ENCODE measurements around the gene FOXP1. TPM values are rescaled to one million over a fixed set of nuclear protein-coding genes. Genes with fewer than 3 reads are reported as not detected.

The FOXP1 gene
- total and polyA plus RNA-seq, 8 donors = 13.4 to 74.1 (median 44.1) TPM

GRCh38 chr3:71564361-71564760 is 19.2 kb downstream of the FOXP1 start:
- ATAC-seq = peak; percentile 88 to 91 (median 88)
- H3K4me1 ChIP-seq = peaks cover 0 to 15% (median 10%) of the 10 kb centered on the region in 3 donors
- no peaks in the 10 kb centered on the region for H3K27me3 ChIP-seq
- FAIRE-seq = no peak
- peak overlapping the region; percentile 3 to 19 (median 16) for H3K27ac ChIP-seq
- no peaks in the 10 kb centered on the region for H3K9me3 ChIP-seq
- H3K36me3 ChIP-seq = no peaks in the 10 kb centered on the region
- no peak overlapping the region for H3K4me3 ChIP-seq
- TF ChIP-seq CTCF (IDR thresholded peaks at IDR 0.05) = no peak
- intact Hi-C loops (cut with DNase I) = no loop called here
- 42 to 45% methylated on average over 6 of the region's 6 CpGs for WGBS, 2 donors
- DNase-seq = peak in 4 of 6 donors; percentile 39 to 78 (median 60)

- intact Hi-C loops (cut with DNase I) = no loop called here
- 16 to 20% methylated on average over 3 of the region's 3 CpGs for WGBS, 2 donors
- Histone ChIP-seq H3K4me3 (no peak overlapping the region), H3K27ac (peak overlapping the region; percentile 3 to 19 (median 16)), H3K27me3 (no peaks in the 10 kb centered on the region), H3K4me1 (peaks cover 0 to 15% (median 10%) of the 10 kb centered on the region in 3 donors), H3K9me3 (no peaks in the 10 kb centered on the region), H3K36me3 (no peaks in the 10 kb centered on the region)
- ATAC-seq (peak; percentile 76 to 89 (median 80)), FAIRE-seq (no peak), DNase-seq (peak in 3 of 6 donors; percentile 32 to 46 (median 34))
- no peak for TF ChIP-seq CTCF (IDR thresholded peaks at IDR 0.05)
Observed at GRCh38 chr3:71563827-71564226, 19.7 kb downstream of the FOXP1 start.

GRCh38 chr3:71562938-71563337 is 20.6 kb downstream of the FOXP1 start:
- Histone ChIP-seq H3K36me3 (no peaks in the 10 kb centered on the region), H3K4me1 (peaks cover 0 to 15% (median 10%) of the 10 kb centered on the region in 3 donors), H3K27ac (no peak overlapping the region), H3K27me3 (no peaks in the 10 kb centered on the region), H3K4me3 (no peak overlapping the region), H3K9me3 (no peaks in the 10 kb centered on the region)
- FAIRE-seq (no peak), DNase-seq (no peak), ATAC-seq (no peak)
- intact Hi-C loops (cut with DNase I) = no loop called here
- no peak for TF ChIP-seq CTCF (IDR thresholded peaks at IDR 0.05)

GRCh38 chr3:71560665-71561064 is 22.9 kb downstream of the FOXP1 start:
- Histone ChIP-seq H3K4me3 (no peak overlapping the region), H3K27ac (no peak overlapping the region), H3K9me3 (no peaks in the 10 kb centered on the region), H3K27me3 (no peaks in the 10 kb centered on the region), H3K36me3 (no peaks in the 10 kb centered on the region), H3K4me1 (peaks cover 0 to 15% (median 10%) of the 10 kb centered on the region in 3 donors)
- no peak for TF ChIP-seq CTCF (IDR thresholded peaks at IDR 0.05)
- WGBS, 2 donors = 94 to 95% methylated on average over 2 of the region's 2 CpGs
- ATAC-seq = no peak
- intact Hi-C loops (cut with DNase I) = no loop called here
- no peak for FAIRE-seq
- no peak for DNase-seq

- no peaks in the 10 kb centered on the region for H3K36me3 ChIP-seq
- TF ChIP-seq CTCF (IDR thresholded peaks at IDR 0.05) = no peak
- no peaks in the 10 kb centered on the region for H3K27me3 ChIP-seq
- WGBS, 2 donors = 89 to 90% methylated on average over 4 of the region's 4 CpGs
- H3K27ac ChIP-seq = no peak overlapping the region
- DNase-seq = no peak
- no peaks in the 10 kb centered on the region for H3K9me3 ChIP-seq
- H3K4me1 ChIP-seq = peaks cover 0 to 15% (median 7%) of the 10 kb centered on the region in 3 donors
- intact Hi-C loops (cut with DNase I) = no loop called here
- ATAC-seq = no peak
- no peak for FAIRE-seq
- H3K4me3 ChIP-seq = no peak overlapping the region
Observed at GRCh38 chr3:71559578-71560162, 23.9 kb downstream of the FOXP1 start.
